ENCODE measurements around the gene LCN6.
"Not testable (repeated sequence)": the region's sequence is repeated elsewhere in the genome, so short reads cannot be mapped to it uniquely, and the experiment has no call there.

Gene LCN6

GRCh38 chr9:136713550-136713949, 34.8 kb downstream of the LCN6 start:
- H3K27me3 ChIP-seq (ENCODE audit: insufficient read depth, low read length) = peaks cover 6% of the 10 kb centered on the region; the same call in 1 of the 2 replicates
- no peak overlapping the region for H3K27ac ChIP-seq (ENCODE audit: low read depth, low read length)
- H3K4me1 ChIP-seq (ENCODE audit: control insufficient read depth, insufficient read depth, low read length, unreplicated experiment) = no peaks in the 10 kb centered on the region
- H3K4me3 ChIP-seq (ENCODE audit: low read depth, low read length) = peak overlapping the region; percentile 71; the same call in 1 of the 2 replicates
- H3K79me2 ChIP-seq (ENCODE audit: control insufficient read depth, insufficient read depth, low read length, unreplicated experiment) = no peaks in the 10 kb centered on the region
- no peaks in the 10 kb centered on the region for H3K36me3 ChIP-seq (ENCODE audit: insufficient read depth, low read length)
- no peak overlapping the region for H2AFZ ChIP-seq (ENCODE audit: low read length, unreplicated experiment)

GRCh38 chr9:136712690-136713544, 35.4 kb downstream of the LCN6 start:
- Histone ChIP-seq H3K79me2 (ENCODE audit: control insufficient read depth, insufficient read depth, low read length, unreplicated experiment) (no peaks in the 10 kb centered on the region), H3K4me1 (ENCODE audit: control insufficient read depth, insufficient read depth, low read length, unreplicated experiment) (no peaks in the 10 kb centered on the region), H3K27ac (ENCODE audit: low read depth, low read length) (no peak overlapping the region), H3K36me3 (ENCODE audit: insufficient read depth, low read length) (no peaks in the 10 kb centered on the region), H3K4me3 (ENCODE audit: low read depth, low read length) (peak overlapping the region; percentile 71), H3K27me3 (ENCODE audit: insufficient read depth, low read length) (peaks cover 6% of the 10 kb centered on the region; the same call in 1 of the 2 replicates), H2AFZ (ENCODE audit: low read length, unreplicated experiment) (peak overlapping the region; percentile 60)

GRCh38 chr9:136711751-136712689, 36.3 kb downstream of the LCN6 start, which contains the start of gene DIPK1B:
DIPK1B (plus strand) TSS chr9:136712572; CDS start chr9:136712666, 94 bp downstream.
- Histone ChIP-seq H3K27me3 (ENCODE audit: insufficient read depth, low read length) (peaks cover 6% of the 10 kb centered on the region; the same call in 1 of the 2 replicates), H2AFZ (ENCODE audit: low read length, unreplicated experiment) (peak within 1 kb of the TSS; percentile 60), H3K36me3 (ENCODE audit: insufficient read depth, low read length) (no peaks in the 10 kb centered on the region), H3K4me3 (ENCODE audit: low read depth, low read length) (peak within 1 kb of the TSS; percentile 71), H3K79me2 (ENCODE audit: control insufficient read depth, insufficient read depth, low read length, unreplicated experiment) (no peaks in the 10 kb centered on the region), H3K4me1 (ENCODE audit: control insufficient read depth, insufficient read depth, low read length, unreplicated experiment) (no peaks in the 10 kb centered on the region), H3K27ac (ENCODE audit: low read depth, low read length) (no peak within 1 kb of the TSS)

GRCh38 chr9:136711219-136711648, 37.1 kb downstream of the LCN6 start:
- H3K4me1 ChIP-seq (ENCODE audit: control insufficient read depth, insufficient read depth, low read length, unreplicated experiment); H3K27me3 ChIP-seq (ENCODE audit: insufficient read depth, low read length); H2AFZ ChIP-seq (ENCODE audit: low read length, unreplicated experiment); H3K4me3 ChIP-seq (ENCODE audit: low read depth, low read length); H3K36me3 ChIP-seq (ENCODE audit: insufficient read depth, low read length); H3K27ac ChIP-seq (ENCODE audit: low read depth, low read length); H3K79me2 ChIP-seq (ENCODE audit: control insufficient read depth, insufficient read depth, low read length, unreplicated experiment): not testable (repeated sequence)

- H3K4me3 ChIP-seq (ENCODE audit: low read depth, low read length) = no peak overlapping the region
- H2AFZ ChIP-seq (ENCODE audit: low read length, unreplicated experiment) = no peak overlapping the region
- no peak overlapping the region for H3K27ac ChIP-seq (ENCODE audit: low read depth, low read length)
- H3K27me3 ChIP-seq (ENCODE audit: insufficient read depth, low read length) = peaks cover 6% of the 10 kb centered on the region; the same call in 1 of the 2 replicates
- H3K4me1 ChIP-seq (ENCODE audit: control insufficient read depth, insufficient read depth, low read length, unreplicated experiment) = no peaks in the 10 kb centered on the region
- no peaks in the 10 kb centered on the region for H3K79me2 ChIP-seq (ENCODE audit: control insufficient read depth, insufficient read depth, low read length, unreplicated experiment)
- no peaks in the 10 kb centered on the region for H3K36me3 ChIP-seq (ENCODE audit: insufficient read depth, low read length)
Observed at GRCh38 chr9:136710543-136710942, 37.8 kb downstream of the LCN6 start.

- Histone ChIP-seq H3K4me1 (ENCODE audit: control insufficient read depth, insufficient read depth, low read length, unreplicated experiment) (no peaks in the 10 kb centered on the region), H3K79me2 (ENCODE audit: control insufficient read depth, insufficient read depth, low read length, unreplicated experiment) (no peaks in the 10 kb centered on the region), H3K27ac (ENCODE audit: low read depth, low read length) (no peak overlapping the region), H3K4me3 (ENCODE audit: low read depth, low read length) (no peak overlapping the region), H3K36me3 (ENCODE audit: insufficient read depth, low read length) (no peaks in the 10 kb centered on the region), H3K27me3 (ENCODE audit: insufficient read depth, low read length) (peaks cover 6% of the 10 kb centered on the region; the same call in 1 of the 2 replicates), H2AFZ (ENCODE audit: low read length, unreplicated experiment) (no peak overlapping the region)
Observed at GRCh38 chr9:136709454-136710109, 38.7 kb downstream of the LCN6 start.

GRCh38 chr9:136707849-136708517, 40.3 kb downstream of the LCN6 start:
- Histone ChIP-seq H2AFZ (ENCODE audit: low read length, unreplicated experiment) (no peak overlapping the region), H3K27me3 (ENCODE audit: insufficient read depth, low read length) (peaks cover 4% of the 10 kb centered on the region; the same call in 1 of the 2 replicates), H3K36me3 (ENCODE audit: insufficient read depth, low read length) (no peaks in the 10 kb centered on the region), H3K4me3 (ENCODE audit: low read depth, low read length) (no peak overlapping the region), H3K4me1 (ENCODE audit: control insufficient read depth, insufficient read depth, low read length, unreplicated experiment) (no peaks in the 10 kb centered on the region), H3K79me2 (ENCODE audit: control insufficient read depth, insufficient read depth, low read length, unreplicated experiment) (no peaks in the 10 kb centered on the region), H3K27ac (ENCODE audit: low read depth, low read length) (no peak overlapping the region)

GRCh38 chr9:136707011-136707410, 41.3 kb downstream of the LCN6 start:
- Histone ChIP-seq H3K4me1 (ENCODE audit: control insufficient read depth, insufficient read depth, low read length, unreplicated experiment) (no peaks in the 10 kb centered on the region), H3K36me3 (ENCODE audit: insufficient read depth, low read length) (no peaks in the 10 kb centered on the region), H3K27ac (ENCODE audit: low read depth, low read length) (no peak overlapping the region), H2AFZ (ENCODE audit: low read length, unreplicated experiment) (no peak overlapping the region), H3K27me3 (ENCODE audit: insufficient read depth, low read length) (no peaks in the 10 kb centered on the region; the same call in 1 of the 2 replicates), H3K4me3 (ENCODE audit: low read depth, low read length) (no peak overlapping the region), H3K79me2 (ENCODE audit: control insufficient read depth, insufficient read depth, low read length, unreplicated experiment) (no peaks in the 10 kb centered on the region)

GRCh38 chr9:136705564-136705963, 42.8 kb downstream of the LCN6 start:
- no peaks in the 10 kb centered on the region for H3K79me2 ChIP-seq (ENCODE audit: control insufficient read depth, insufficient read depth, low read length, unreplicated experiment)
- H3K4me3 ChIP-seq (ENCODE audit: low read depth, low read length) = no peak overlapping the region
- no peaks in the 10 kb centered on the region for H3K27me3 ChIP-seq (ENCODE audit: insufficient read depth, low read length)
- no peaks in the 10 kb centered on the region for H3K4me1 ChIP-seq (ENCODE audit: control insufficient read depth, insufficient read depth, low read length, unreplicated experiment)
- no peak overlapping the region for H3K27ac ChIP-seq (ENCODE audit: low read depth, low read length)
- no peak overlapping the region for H2AFZ ChIP-seq (ENCODE audit: low read length, unreplicated experiment)
- no peaks in the 10 kb centered on the region for H3K36me3 ChIP-seq (ENCODE audit: insufficient read depth, low read length)

GRCh38 chr9:136704741-136705140, 43.6 kb downstream of the LCN6 start:
- H3K4me3 ChIP-seq (ENCODE audit: low read depth, low read length); H3K27ac ChIP-seq (ENCODE audit: low read depth, low read length); H3K4me1 ChIP-seq (ENCODE audit: control insufficient read depth, insufficient read depth, low read length, unreplicated experiment); H2AFZ ChIP-seq (ENCODE audit: low read length, unreplicated experiment); H3K36me3 ChIP-seq (ENCODE audit: insufficient read depth, low read length); H3K79me2 ChIP-seq (ENCODE audit: control insufficient read depth, insufficient read depth, low read length, unreplicated experiment); H3K27me3 ChIP-seq (ENCODE audit: insufficient read depth, low read length): not testable (repeated sequence)

Data from ACC112 (cell line).